HG03159 (cell line): ENCODE data around the gene NDUFAF8.

Experiments
- ATAC-seq: cut with Tn5 transposase; IDR thresholded peaks from one replicate; pipeline ENCODE4 v1.9.1; 2021; ENCODE audit warnings: mild to moderate bottlenecking, moderate library complexity; ENCODE audit not compliant: unreplicated experiment

Gene NDUFAF8

GRCh38 chr17:81267390-81268067 lies 28.4 kb downstream of the NDUFAF8 start:
- ATAC-seq: no peak

GRCh38 chr17:81270279-81270678 lies 31.2 kb downstream of the NDUFAF8 start:
- no peak for ATAC-seq

GRCh38 chr17:81271226-81271625 lies 32.1 kb downstream of the NDUFAF8 start:
- no peak for ATAC-seq

GRCh38 chr17:81272616-81273015 lies 33.5 kb downstream of the NDUFAF8 start:
- ATAC-seq: no peak

- no peak for ATAC-seq
Observed at GRCh38 chr17:81273698-81274470, 34.8 kb downstream of the NDUFAF8 start.

GRCh38 chr17:81274471-81274855 lies 35.3 kb downstream of the NDUFAF8 start:
- ATAC-seq: no peak

GRCh38 chr17:81276781-81277180 lies 37.7 kb downstream of the NDUFAF8 start:
- ATAC-seq: no peak

- no peak for ATAC-seq
Observed at GRCh38 chr17:81277421-81277820, 38.3 kb downstream of the NDUFAF8 start.

GRCh38 chr17:81277946-81278693 lies 39.0 kb downstream of the NDUFAF8 start:
- ATAC-seq: no peak

- ATAC-seq: no peak
Observed at GRCh38 chr17:81278831-81279230, 39.7 kb downstream of the NDUFAF8 start.

- ATAC-seq: no peak
Observed at GRCh38 chr17:81279278-81280275, 40.5 kb downstream of the NDUFAF8 start.

GRCh38 chr17:81280571-81280970 lies 41.5 kb downstream of the NDUFAF8 start:
- no peak for ATAC-seq

GRCh38 chr17:81282141-81282540 lies 43.0 kb downstream of the NDUFAF8 start:
- ATAC-seq: no peak

GRCh38 chr17:81282876-81283275 lies 43.8 kb downstream of the NDUFAF8 start:
- ATAC-seq: no peak

GRCh38 chr17:81285179-81285878 lies 46.2 kb downstream of the NDUFAF8 start:
- ATAC-seq: no peak

- no peak for ATAC-seq
Observed at GRCh38 chr17:81285894-81286293, 46.8 kb downstream of the NDUFAF8 start.

- no peak for ATAC-seq
Observed at GRCh38 chr17:81286491-81287145, 47.5 kb downstream of the NDUFAF8 start.

GRCh38 chr17:81287152-81287551 lies 48.0 kb downstream of the NDUFAF8 start:
- ATAC-seq: no peak

- ATAC-seq: no peak
Observed at GRCh38 chr17:81287741-81288430, 48.8 kb downstream of the NDUFAF8 start.
